Measurements from ENCODE around the gene RBM43.

RBM43 gene

GRCh38 chr2:151206446-151206968 lies 55.2 kb downstream of the RBM43 start:
- DNase-seq, result no peak

DNA sequence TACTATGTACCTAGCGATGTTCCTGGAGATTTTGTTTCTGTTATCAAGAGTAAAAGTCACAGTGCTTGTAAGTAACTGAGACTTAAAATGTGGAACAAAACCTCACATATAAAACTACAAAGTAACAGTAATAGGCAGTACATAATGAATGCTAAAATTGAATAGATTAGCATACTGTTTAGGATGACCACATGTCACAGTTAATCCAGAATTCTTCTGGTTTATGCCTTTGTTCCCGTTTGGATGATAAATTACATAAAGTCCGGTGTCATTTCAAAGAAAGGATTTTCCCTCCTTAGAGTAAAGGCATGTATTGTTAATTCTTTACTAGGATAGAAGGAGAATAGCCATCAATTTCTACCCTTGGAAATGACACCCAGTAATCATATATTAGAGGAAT lies 56.1 kb downstream of the RBM43 start:
- no peak for DNase-seq

GRCh38 chr2:151204756-151205155 lies 56.9 kb downstream of the RBM43 start:
- no peak for DNase-seq

- DNase-seq, result no peak
These were observed 60.8 kb downstream of the RBM43 start for GRCh38 chr2:151200844-151201243.

- no peak for DNase-seq
These were observed 61.4 kb downstream of the RBM43 start for GRCh38 chr2:151200277-151200676.

- no peak for DNase-seq
These were observed 63.0 kb downstream of the RBM43 start for GRCh38 chr2:151198645-151199044.

Measured in NCI-H187 treated with DMSO at 0.1 percent for 48 hours (cell line).